Ovary (tissue), 9 donors: ENCODE measurements around the gene MDFIC2. TPM values are rescaled to one million over a fixed set of nuclear protein-coding genes. Genes with fewer than 3 reads are reported as not detected.

Experiments used
- DNase-seq, 5 donors: peaks; one replicate each; pipeline ENCODE4 v3.0.0-alpha.2; 2019 to 2020
- H3K27ac ChIP-seq, 2 donors: fragments of 200-600 bp; one replicate each; pipeline versions ENCODE4 v1.5.1 to v1.8.0; 2019 to 2022
- H3K27me3 ChIP-seq: fragments of 200-600 bp; one replicate; pipeline ENCODE4 v1.8.0; 2022
- H3K36me3 ChIP-seq: fragments of 200-600 bp; sonication (generic); one replicate; pipeline ENCODE4 v1.5.1; 2019
- H3K4me1 ChIP-seq: one replicate; pipeline ENCODE4 v1.8.1; 2013; ENCODE audit warnings: mild to moderate bottlenecking, moderate library complexity; ENCODE audit not compliant: insufficient read depth
- H3K4me3 ChIP-seq: fragments of 200-600 bp; sonication (generic); one replicate; pipeline ENCODE4 v1.5.1; 2017
- H3K9me3 ChIP-seq, 2 donors: fragments of 200-600 bp in 1 of 2; sonication (generic) in 1 of 2; one replicate each; pipeline versions ENCODE4 v1.5.1 to v1.8.1; 2013 to 2019; ENCODE audit warnings: mild to moderate bottlenecking in 1 of 2, moderate library complexity in 1 of 2
- CTCF ChIP-seq, 3 donors: fragments of 450-650 bp in 2 of 3; fragments of 200-600 bp in 1 of 3; IDR thresholded peaks; one replicate each; pipeline versions ENCODE4 v1.5.1 to v1.8.0; 2016 to 2022; ENCODE audit warnings: antibody characterized with exemption in 3 of 3, mild to moderate bottlenecking in 1 of 3
- EP300 ChIP-seq: sonication (generic); formaldehyde crosslinking; IDR thresholded peaks from one replicate; pipeline ENCODE4 v1.6.1; 2017; ENCODE audit warnings: antibody characterized with exemption
- POLR2A ChIP-seq: fragments of 450-650 bp; IDR thresholded peaks from one replicate; pipeline ENCODE4 v1.6.1; 2017; ENCODE audit warnings: antibody characterized with exemption, mild to moderate bottlenecking, moderate library complexity
- WGBS, 3 donors: extraction: QIAGEN DNeasy Blood & Tissue Kit in 1 of 3; methylation state at CpG; one replicate each; pipeline versions ENCODE4 v1.1.5 to v1.1.7; 2013 to 2017; 5-methylcytosine and 5-hydroxymethylcytosine counted together
- intact Hi-C, 4 donors: fragments of 100-400 bp; cut with DNase I; formaldehyde crosslinking; loops; one replicate each; pipeline versions ENCODE4 v1.11.0 to v1.15.1; 2022 to 2023
- polyA plus RNA-seq, 2 donors: library from polyadenylated mRNA; stranded (reverse); fragments of 200-250 nt in 1 of 2; fragments of 350-450 nt in 1 of 2; fragmentation: Illumina TruSeq in 1 of 2; extraction: RNeasy Lipid Tissue Mini Kit (QIAGEN cat#74804) in 1 of 2; gene quantifications; one replicate each; pipeline ENCODE4 v1.2.3, GENCODE V29; 2013 to 2014
- total RNA-seq, 7 donors: library from RNA; depleted of rRNA in 2 of 7; stranded (reverse); fragments of >200 nt in 2 of 7; fragmentation: NEBNext Ultra II Directional in 3 of 7; extraction: Animal tissue kit (Norgen Biotek cat#: 25700) in 3 of 7; gene quantifications; one replicate each; pipeline versions ENCODE4 v1.1.0 to v1.2.4, GENCODE V29; 2016 to 2023
- donor health status: DM: no; HTN: no; CAD: no; lungs with moderate emphysema.
- donor health status: DM: no; HTN: no; CAD: no.
- donor health status: Bipolar disorder and iron deficiency.
- donor health status: DM: yes; HTN: yes; CAD: no.
- donor health status: DM: no; HTN: no; CAD: no.
- donor health status: DM: yes; HTN: yes; CAD: no.

The MDFIC2 gene
- total and polyA plus RNA-seq, 9 donors, result not detected

- H3K9me3 ChIP-seq, result no peaks in the 10 kb centered on the region
- H3K4me3 ChIP-seq, result no peak overlapping the region
- no peaks in the 10 kb centered on the region for H3K36me3 ChIP-seq
- H3K27me3 ChIP-seq, result no peaks in the 10 kb centered on the region
- no peak for TF ChIP-seq EP300
- no peak for TF ChIP-seq POLR2A
- no peak for TF ChIP-seq CTCF (IDR thresholded peaks at IDR 0.05)
- no peaks in the 10 kb centered on the region for H3K4me1 ChIP-seq
- intact Hi-C loops, result no loop called here
- H3K27ac ChIP-seq, result no peak overlapping the region
- WGBS, 3 donors, result 90 to 96% (median 90%) methylated on average over 2 of the region's 2 CpGs
- DNase-seq, result no peak
These were observed 126.2 kb downstream of the MDFIC2 start for GRCh38 chr3:70186221-70186620.

- 80 to 96% (median 88%) methylated on average over 1 of the region's 1 CpG for WGBS, 3 donors
- H3K27me3 ChIP-seq, result no peaks in the 10 kb centered on the region
- H3K27ac ChIP-seq, result no peak overlapping the region
- no peaks in the 10 kb centered on the region for H3K4me1 ChIP-seq
- no peaks in the 10 kb centered on the region for H3K9me3 ChIP-seq
- no peak overlapping the region for H3K4me3 ChIP-seq
- no peak for DNase-seq
- TF ChIP-seq CTCF (IDR thresholded peaks at IDR 0.05) (no peak), EP300 (no peak), POLR2A (no peak)
- no peaks in the 10 kb centered on the region for H3K36me3 ChIP-seq
- intact Hi-C loops, result no loop called here
These were observed 126.8 kb downstream of the MDFIC2 start for GRCh38 chr3:70185661-70186060.

- no peaks in the 10 kb centered on the region for H3K9me3 ChIP-seq
- intact Hi-C loops, result no loop called here
- 80 to 87% (median 81%) methylated on average over 8 of the region's 8 CpGs for WGBS, 3 donors
These were observed 128.5 kb downstream of the MDFIC2 start for GRCh38 chr3:70183781-70184504.

GRCh38 chr3:70182166-70182565, 130.3 kb downstream of the MDFIC2 start:
- no peak for TF ChIP-seq POLR2A
- no peak for TF ChIP-seq CTCF (IDR thresholded peaks at IDR 0.05)
- TF ChIP-seq EP300, result no peak
- H3K4me3 ChIP-seq, result no peak overlapping the region
- H3K27me3 ChIP-seq, result no peaks in the 10 kb centered on the region
- H3K9me3 ChIP-seq, result no peaks in the 10 kb centered on the region
- DNase-seq, result no peak
- no peak overlapping the region for H3K27ac ChIP-seq
- intact Hi-C loops, result no loop called here
- WGBS, 3 donors, result 18 to 21% (median 20%) methylated on average over 12 of the region's 12 CpGs
- no peaks in the 10 kb centered on the region for H3K4me1 ChIP-seq
- no peaks in the 10 kb centered on the region for H3K36me3 ChIP-seq

More at GRCh38 chr3:70183781-70184504, 128.5 kb downstream of the MDFIC2 start:
- Histone ChIP-seq H3K4me1 (no peaks in the 10 kb centered on the region), H3K27me3 (no peaks in the 10 kb centered on the region), H3K36me3 (no peaks in the 10 kb centered on the region), H3K4me3 (no peak overlapping the region), H3K27ac (no peak overlapping the region)
- TF ChIP-seq EP300 (no peak), POLR2A (no peak), CTCF (IDR thresholded peaks at IDR 0.05) (no peak)
- DNase-seq, result no peak
